HG03135 (cell line): ENCODE data around the gene CELA3A.
A peak's percentile ranks its signal among the peaks of the same experiment; 100 is the strongest.
"Not testable (repeated sequence)": the region's sequence is repeated elsewhere in the genome, so short reads cannot be mapped to it uniquely, and the experiment has no call there.

Experiments
- ATAC-seq: cut with Tn5 transposase; IDR thresholded peaks from one replicate; pipeline ENCODE4 v1.9.1; 2021; ENCODE audit warnings: mild to moderate bottlenecking, moderate library complexity; ENCODE audit not compliant: unreplicated experiment

Gene CELA3A

DNA sequence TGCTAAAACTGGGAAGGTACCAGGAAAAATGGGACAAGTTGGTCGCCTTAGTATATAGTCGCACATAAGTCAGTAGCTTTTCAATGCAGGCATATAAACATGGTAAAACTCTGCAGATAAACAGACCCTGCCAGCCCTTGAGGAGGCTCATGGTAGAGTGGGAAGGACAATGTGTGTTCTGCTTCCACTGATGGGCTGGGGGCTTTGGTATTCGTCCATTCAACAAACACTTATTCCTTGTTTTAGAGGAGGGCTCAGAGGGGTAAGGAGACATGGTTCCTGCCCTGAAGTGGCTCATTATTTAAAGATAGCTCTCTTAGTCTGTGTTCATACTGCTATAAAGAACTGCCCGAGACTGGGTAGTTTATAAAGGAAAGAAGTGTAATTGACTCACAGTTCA is 11.3 kb downstream of the CELA3A start:
- ATAC-seq: not testable (repeated sequence)

DNA sequence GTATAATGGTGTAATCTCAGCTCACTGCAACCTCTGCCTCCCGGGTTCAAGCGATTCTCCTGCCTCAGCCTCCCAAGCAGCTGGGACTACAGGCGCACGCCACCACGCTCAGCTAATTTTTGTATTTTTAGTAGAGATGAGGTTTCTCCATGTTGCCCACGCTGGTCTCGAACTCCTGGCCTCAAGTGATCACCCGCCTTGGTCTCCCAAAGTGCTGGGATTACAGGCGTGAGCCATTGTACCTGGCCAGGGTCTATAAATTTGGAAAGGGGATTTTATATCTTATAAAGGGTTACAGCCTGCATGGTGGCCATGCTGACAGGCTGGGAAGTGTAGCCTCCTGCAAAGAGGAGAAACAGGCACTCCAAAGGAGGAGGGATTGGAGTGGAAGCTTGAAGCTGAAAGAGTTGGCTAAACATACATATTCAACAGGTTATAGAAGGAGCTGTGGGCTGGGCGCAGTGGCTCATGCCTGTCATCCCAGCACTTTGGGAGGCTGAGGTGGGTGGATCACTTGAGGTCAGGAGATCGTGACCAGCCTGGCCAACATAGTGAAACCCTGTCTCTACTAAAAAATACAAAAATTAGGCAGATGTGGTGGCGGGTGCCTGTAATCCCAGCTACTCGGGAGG is 13.2 kb downstream of the CELA3A start:
- ATAC-seq: not testable (repeated sequence)

DNA sequence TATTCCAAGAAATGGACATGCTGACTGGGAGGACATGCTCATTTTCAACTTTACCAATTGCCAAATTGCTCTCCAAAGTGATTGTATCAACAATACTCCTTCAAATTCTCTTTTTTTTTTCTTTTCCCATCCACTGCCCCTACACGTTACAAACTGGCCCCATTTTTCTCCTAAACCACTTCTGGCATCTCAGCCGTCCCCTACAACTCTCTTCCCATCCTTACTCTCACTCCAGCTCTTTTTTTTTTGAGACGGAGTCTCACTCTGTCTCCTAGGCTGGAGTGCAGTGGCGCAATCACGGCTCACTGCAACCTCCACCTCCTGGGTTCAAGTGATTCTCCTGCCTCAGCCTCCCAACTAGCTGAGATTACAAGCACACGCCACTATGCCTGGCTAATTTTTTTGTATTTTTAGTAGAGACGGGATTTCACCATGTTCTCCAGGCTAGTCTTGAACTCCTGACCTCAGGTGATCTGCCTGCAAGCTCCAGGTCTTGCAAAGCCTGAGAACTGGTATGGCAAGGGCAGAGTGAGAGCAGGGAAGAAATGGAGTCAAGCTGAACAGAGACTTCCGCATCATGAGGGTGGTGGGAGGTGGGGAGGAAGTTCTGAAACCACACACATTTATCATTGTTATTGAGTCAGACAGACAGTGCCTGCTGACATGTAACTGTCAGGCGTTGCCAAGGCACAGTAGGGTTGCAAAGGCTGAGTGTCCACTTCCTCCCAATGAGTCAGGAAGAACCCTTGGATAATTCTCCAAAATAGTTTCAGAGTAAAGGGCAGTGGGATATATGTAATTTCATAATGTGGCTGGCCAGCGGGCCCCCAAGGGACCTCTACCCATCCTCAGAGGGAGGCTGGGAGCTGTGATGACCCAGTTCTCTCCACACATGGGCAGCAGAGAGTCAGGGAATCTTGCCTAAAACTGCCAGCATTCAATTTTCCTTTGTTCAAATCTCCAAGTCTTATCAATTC is 17.4 kb downstream of the CELA3A start:
- ATAC-seq: no peak

DNA sequence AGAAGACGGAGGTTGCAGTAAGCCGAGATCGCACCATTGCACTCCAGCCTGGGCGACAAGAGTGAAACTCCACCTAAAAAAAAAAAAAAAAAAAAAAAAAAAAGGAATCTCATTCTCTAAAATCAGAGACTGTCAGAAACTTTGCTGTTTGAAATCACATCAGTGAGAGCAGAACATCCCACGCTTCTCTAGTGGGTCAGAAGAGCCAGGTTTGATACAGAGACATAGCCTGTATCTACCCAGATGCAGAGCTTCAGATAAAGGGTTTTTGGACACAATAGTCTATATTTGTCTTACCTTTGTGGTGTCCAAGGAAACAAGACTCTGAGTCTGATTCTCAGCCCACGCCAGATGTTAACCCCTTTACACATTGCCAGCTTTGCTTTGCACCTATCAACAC is 19.6 kb downstream of the CELA3A start:
- ATAC-seq: no peak

DNA sequence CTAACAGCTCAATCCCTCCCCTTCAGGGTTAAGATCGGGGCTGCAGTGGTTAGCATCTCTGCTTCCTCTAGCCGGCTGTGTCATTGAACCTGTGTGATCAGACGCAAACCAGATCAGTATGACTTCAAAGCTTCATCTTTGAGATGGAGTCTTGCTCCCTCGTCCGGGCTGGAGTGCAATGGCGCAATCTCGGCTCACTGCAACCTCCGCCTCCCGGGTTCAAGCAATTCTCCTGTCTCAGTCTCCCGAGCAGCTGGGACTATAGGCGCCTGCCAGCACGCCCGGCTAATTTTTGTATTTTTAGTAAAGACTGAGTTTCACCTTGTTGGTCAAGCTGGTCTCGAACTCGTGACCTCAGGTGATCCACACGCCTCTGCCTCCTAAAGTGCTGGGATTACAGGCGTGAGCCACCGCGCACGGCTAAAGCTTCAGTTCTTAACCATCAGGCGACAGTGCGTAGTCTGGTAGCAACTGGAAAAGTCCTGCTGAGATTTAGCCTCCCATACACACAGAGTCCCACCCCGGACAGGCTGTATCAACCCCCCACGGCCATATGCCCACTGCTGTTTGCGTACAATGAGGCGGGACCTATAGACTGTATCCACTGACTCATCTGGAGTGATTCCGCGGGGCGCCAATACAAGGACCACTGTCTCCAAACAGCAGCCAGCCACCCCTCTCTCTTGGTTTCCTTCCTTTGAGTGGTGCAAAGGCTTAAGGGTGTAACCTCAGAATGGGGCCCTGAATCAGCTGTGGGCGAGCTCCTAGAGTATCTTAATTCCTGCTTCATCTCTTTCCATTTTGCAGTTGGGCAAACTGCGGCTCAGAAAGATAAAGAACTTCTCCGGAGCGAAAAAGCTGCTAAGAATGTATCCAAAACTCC is 23.3 kb downstream of the CELA3A start:
- ATAC-seq: peak; percentile 39

DNA sequence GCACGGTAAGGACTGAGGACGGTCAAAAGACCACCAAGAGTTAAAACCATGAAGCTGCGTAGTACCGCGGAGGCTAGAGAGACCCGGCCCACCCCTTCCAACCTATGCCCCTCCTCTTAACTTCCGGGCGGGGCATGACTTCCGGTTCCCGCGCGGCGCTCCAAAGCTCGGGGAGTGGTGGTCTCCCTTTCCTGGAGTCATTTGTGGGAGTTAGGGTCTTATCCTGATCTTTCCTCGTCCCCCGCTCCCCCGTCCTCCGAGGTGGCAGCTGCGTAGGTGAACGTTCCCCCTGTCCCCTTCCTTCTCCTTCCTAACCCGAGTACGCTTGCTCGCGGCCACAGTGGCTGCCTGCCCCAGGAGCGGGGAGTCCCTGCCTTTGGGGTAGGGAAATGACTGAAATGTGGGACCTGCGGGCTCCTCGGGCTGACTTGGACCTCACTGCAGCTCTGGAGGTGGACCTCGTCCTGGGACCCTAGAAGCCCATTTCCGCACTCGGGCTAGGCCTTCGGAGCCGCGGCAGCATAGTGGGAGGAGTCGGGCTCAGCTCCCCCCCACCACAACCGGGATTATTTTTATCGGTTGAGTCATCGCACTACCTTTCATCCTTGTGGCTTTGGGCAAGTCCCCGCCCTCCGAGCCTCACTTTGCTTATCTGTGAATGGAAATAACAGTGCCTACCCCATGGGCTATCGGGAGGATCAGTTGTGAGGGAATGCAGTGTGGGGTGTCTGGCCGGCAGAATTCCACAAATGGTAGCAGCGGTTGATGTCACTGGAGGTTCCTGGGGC is 24.1 kb downstream of the CELA3A start:
- peak; percentile 64 for ATAC-seq

DNA sequence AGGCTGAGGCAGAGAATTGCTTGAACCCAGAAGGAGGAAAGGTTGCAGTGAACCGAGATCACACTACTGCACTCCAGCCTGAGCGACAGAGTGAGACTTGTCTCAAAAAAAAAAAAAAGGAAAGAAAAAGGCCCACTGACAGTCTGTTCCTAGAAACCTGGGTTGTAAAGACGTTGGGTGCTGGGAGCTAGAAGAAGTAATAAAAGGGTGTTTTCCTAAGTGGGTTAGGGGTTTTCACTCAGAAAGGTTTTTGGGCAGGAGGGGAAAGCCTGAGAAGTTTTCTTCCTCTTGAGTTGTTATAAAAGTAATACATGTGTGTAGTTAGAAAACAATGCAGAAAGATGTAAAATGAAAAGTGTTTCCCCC is 25.4 kb downstream of the CELA3A start:
- no peak for ATAC-seq

DNA sequence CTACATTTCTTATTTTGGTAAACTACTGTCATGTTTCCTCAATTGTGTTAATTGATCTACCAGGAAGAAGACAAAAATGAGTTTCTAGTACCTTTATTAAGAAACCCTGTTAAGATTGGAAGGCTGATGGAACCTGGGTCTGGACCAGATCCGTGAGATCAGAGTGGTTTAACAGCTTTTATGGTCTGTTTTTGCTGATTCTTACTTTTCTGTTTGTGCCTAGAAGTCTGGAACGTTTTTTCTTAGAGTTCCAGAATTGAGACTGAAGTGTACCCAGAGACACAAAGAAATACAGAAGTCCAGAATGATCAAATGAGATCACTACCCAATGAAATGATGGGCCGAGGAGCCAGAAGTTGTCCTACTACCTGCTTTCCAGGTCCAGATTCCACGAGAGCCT is 28.6 kb downstream of the CELA3A start:
- ATAC-seq: no peak

DNA sequence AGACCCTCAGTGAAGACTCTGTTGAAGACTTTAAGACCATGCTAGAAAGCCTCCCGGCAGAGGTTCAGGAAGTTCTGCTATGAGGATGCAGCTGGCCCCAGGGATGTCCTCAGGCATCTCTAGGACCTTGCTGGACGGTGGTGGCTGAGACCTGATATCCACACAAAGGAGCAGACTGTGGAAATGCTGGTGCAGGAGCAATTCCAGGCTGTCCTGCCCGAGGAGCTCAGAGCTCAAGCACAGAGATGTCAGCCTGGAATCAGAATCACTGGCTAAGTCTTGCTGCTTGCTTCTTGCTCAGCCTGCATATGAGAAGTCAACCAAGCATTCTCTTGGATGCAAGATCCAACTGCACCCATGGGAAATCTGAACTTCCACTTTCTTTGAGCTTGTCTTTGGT is 29.0 kb downstream of the CELA3A start:
- no peak for ATAC-seq

DNA sequence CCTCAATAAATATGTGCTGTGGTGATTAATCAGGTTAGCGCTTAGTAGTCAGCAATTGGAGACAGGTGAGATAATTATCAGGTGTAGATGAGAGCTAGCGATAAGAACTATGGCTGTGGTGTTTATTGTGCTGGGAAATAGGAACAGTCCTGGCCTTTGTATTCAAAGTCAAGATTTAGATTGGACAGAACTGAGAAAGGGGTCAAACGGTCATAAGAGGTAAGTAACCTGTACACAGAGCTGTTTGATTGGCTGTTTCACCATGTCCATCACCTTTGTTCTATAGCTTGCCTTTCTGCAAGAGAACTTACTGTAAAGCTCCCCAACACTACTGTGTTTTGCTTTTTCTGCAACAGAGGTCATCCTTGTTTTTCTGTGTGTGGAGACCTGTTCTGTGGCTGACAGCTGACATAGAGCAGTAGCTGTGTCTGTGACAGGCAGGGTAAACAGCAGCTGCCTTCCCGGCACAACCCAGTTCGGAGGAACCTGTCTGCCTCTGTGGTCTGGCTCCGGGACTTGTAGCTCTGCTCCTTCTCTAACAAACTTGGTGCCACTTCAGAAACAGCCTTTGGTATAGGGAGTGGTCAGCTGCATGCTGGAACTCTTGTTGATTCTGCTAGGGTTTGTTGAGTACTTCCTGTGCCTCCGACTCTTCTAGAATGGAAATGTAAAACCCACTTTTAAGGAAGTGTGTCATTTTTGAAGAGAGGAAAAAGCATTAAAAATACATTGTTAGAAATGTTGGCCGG is 29.9 kb downstream of the CELA3A start:
- ATAC-seq: no peak

DNA sequence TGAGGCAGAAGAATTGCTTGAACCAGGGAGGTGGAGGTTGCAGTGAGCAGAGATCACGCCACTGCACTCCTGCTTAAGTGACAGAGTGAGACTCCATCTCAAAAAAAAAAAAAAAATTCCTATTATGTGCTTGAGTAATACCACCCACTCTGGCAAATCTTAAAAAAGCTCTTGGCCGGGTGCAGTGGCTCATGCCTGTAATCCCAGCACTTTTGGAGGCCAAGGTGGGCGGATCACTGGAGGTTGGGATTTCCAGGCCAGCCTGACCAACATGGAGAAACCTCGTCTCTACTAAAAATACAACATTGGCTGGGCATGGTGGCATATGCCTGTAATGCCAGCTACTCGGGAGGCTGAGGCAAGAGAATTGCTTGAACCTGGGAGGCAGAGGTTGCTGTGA is 33.4 kb downstream of the CELA3A start:
- not testable (repeated sequence) for ATAC-seq

DNA sequence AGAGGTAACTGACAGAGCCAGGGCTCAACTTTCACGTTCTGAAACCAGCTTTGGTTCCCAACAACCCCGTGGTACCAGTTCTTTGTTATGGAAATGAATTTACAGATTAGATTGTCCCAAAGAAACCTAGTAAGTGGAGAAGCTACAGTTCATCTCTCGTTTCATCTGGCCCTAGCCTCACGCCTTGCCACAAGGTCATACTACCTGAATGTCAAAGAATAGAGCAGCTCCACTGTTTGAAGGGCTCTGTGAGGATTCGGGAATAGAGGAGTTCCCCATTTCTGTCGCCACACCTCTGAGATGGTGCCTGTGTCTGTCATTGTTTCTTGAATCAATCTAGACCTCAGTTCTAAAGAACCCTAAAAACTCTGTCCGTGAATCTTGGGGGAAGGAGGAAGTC is 36.1 kb downstream of the CELA3A start:
- no peak for ATAC-seq

DNA sequence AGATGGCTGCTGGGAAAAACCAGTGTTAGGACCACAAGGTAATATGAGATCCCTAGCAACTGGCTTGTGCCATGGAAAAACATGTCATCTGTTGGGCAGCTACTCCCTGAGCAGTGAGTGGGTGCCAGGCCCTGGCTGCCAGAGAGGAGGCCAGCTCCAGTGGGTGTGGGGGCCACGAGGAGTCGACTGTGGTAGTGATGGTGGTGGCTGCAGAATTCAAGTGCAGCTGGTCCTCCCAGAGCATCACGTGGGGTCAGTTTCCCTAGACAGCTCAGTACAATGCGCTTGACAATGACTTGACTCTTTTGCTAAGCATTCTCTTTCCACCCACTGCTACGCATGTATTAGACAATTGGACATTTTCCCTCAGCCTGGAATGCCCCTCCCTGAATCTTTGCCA is 36.6 kb downstream of the CELA3A start:
- no peak for ATAC-seq

DNA sequence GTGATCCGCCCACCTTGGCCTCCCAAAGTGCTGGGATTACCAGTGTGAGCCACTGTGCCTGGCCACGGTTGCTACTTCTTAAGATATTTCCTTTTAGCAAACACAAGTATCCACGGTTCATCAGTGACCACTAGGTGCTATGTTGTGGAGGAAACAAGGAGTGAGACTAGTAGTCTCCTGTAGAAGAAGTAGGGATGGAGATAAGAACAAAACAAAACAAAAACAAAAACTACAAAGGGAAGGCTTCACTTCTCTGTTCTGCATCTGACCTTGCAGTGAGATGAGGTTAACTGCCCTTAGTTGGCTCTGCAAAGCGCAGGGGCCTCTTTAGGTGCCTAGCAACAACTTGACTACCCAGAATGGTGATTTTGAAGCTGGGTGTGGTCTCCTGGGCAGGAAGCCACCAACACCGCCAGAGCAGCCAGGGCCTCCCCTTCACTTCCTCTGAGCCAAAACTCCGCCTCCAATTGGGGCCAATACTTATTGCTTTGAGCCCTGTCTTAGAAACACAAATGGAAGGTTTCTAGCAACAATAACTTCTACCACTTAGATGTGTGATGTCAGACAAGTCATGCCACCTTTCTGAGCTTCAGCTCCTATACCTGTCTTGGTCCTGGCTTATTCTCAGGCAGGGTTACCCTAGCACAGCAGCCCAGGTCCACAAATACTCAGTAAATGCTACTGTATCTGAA is 38.3 kb downstream of the CELA3A start:
- ATAC-seq: peak; percentile 91

DNA sequence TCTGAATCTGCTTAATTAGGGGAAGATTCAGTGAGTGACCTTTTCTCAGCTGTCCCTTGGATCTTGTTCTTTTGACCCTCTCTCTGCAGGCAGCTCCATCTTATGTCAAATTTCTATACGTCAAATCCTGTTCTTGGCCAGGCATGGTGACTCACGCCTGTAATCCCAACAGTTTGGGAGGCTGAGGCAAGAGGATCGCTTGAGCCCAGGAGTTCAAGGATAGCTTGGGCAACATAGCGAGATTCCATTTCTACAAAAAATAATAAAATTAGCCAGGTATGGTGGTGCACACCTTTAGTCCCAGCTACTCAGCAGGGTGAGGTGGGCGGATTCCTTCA is 38.8 kb downstream of the CELA3A start:
- ATAC-seq: no peak

DNA sequence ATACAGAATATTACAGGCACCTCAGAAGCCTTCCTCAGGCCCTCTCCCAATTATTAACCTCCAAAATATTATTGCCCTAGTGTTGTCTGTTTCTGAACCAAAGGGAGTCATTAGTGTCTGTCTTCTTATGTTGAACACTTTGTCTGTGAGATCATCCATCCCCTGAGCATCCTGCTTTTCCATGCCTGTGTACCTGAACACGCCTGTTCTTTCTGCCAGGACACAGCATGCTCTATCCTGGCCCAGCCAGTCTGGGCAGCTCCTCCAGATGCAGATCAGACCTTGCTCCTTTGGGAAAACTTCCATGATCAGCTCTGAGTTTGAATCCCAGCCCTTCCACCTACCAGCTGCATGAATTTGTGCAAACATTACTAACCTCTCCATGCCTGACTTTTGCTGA is 40.0 kb downstream of the CELA3A start:
- ATAC-seq: no peak

DNA sequence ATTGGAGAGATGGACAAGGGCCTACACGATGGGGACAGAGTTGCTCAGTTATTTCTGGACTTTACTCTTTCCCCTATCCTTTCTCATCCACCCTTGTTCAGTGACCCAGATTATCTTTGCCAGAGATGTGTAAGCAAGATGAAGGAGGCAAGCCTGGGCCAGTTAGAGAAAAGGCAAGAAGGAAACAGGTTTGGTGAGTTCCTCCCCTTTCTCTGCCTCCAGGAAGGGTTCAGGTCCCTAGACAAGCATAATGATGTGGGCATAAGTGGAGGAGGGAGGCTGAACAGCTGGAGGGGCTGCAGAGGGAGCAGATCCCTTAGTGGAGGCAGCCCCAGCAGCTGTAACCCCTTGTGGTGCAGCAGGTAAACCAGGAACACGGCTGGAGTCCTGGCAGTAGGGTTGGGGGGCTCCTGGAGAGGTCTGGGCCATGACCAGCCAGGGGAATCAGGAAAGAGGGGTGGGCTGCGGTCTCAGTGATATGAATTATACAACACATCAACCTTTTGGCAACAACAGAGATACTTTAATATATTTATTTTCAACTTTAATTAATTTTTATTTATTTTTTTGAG is 41.8 kb downstream of the CELA3A start:
- no peak for ATAC-seq

DNA sequence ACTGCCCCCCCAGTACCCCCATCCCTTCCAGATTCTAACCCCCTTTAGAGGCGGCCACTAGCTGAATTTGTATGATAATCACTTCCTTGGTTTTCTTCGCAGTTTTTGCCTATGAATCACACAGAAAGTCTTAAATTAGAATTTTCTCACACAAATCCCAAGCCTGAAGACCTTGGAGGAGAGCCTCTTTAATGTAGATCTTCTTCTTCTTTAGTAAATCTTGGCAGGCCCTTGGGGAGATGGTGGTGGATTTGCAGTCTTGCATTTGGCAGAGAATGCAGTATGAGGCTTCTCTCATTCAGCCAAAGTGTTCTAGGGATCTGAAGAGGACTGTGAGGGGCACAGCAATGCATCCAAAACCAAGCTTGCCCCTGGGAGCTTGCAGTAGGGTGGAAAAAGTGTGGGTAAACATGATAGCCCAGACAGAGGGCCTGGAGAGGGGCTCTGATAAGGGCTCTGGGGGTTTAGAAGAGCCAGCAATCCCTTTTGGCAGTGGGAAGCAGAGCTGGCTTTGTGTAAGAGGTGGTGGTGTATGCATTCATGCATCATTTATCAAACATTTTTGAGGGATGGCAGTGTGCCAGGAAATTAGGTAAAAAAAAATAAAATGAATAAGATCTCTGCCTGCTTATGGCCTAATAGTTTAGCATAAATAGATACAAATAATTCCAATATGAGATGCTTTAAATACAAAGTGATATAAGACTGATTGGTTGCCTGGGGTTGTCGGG is 43.4 kb downstream of the CELA3A start:
- ATAC-seq: no peak
